Stimulated activated CD8-positive, alpha-beta memory T cell treated with anti-CD3 and anti-CD28 coated beads, Interleukin-4, amount 100 ng/mL, for 48 hours (primary cell): ENCODE data around the gene ZNF587.
A peak's percentile ranks its signal among the peaks of the same experiment; 100 is the strongest.
"Not testable (repeated sequence)": the region's sequence is repeated elsewhere in the genome, so short reads cannot be mapped to it uniquely, and the experiment has no call there.

Source experiments
- DNase-seq: peaks from one replicate; pipeline ENCODE4 v3.0.0-alpha.2; 2020

The ZNF587 gene

DNA sequence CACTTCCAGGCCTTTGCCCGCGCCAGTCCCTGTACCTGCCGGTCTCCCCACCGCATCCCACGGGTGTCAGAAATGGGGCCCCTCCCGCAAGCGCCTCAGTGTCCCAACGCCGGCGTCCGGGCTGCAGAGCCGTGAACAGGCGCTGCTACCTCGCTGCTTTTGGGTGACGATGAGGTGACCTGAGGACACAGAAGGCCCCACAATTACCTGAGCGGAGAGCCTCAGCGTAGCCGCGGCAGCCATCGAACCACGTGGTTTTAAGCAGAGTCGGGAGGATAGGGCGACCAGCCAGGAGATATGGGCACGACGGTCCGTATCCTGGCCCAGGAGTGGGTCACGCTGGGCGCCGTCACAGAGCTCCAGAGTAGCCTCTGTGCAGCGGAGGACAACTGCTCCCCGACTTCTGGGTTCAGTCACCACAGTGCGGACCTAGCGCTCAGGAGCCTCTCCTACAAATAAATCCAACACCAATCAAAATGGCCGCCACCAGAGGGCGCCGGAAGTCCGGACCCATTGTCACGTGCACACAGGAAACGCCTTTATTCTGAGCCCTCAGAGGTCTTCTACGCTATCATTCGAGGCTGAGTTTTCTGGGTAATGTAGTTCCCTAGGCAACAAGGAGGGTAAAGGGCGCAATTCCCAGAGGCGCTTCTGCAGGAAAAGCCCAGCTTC, 39.0 kb downstream of the ZNF587 start, which contains the start of gene ZNF814:
Gene ZNF814 (minus strand): TSS at position 478 of the 672 bp plus-strand sequence. CDS start 235 bp downstream, at position 243.
- DNase-seq, result peak; percentile 88

DNA sequence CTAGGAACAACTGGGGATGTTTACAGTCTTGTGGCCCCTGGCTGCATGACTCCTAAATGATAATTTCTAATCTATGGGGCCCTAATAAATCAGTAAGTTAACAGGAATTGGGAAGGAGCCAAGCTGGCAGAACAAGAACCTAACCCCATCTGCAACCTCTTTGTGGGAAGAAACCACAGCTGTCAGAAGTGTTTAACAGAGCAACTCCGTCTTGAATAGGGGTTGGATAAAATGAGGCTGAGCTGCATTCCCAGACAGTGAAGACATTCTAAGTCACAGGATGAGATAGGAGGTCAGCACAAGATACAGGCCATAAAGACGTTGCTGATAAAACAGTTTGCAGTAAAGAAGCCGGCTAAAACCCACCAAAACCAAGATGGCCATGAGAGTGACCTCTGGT, 41.0 kb downstream of the ZNF587 start:
- not testable (repeated sequence) for DNase-seq

DNA sequence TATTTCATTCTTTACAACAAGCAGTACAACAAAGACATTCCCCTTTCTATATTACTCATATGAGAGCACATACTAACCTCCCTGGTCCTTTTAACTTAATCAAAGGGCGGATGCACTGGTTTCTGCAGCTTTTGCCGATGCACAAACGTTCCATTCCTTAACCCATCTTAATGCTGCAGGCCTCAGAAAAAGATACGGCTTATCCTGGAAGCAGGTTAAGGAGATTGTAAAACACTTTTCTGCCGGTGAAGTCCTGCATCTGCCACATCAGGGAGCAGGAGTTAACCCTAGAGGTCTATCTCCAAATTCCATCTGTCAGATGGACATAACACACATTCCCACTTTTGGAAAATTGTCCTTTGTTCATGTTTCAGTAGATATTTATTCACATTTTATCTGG, 50.7 kb downstream of the ZNF587 start:
- no peak for DNase-seq

DNA sequence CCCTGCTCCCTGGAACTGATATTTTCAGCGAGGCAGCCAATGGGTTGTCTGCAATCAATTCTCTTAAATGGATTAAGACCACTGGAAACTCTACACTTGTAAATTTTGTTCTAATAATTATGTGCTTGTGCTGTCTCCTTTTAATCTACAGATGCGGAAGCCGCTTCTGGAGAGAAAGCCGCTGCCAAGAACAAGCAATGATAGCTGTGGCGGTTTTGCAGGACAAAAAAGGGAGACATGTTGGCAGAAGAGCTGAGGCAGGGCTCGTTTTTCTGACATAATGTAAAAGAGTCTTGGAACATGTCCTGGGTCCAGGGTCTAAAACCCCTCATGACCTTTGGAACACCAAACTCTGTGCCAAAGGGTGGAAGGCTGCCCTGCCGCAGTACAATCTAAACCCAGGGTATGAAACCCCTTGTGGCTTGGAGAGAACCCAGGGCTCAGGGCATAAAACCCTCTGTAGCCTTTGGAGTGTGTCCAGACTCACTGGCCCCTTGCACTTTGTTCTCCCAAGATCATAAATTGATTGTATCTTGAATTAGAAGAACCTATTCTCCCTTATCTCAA, 54.0 kb downstream of the ZNF587 start:
- DNase-seq, result no peak

DNA sequence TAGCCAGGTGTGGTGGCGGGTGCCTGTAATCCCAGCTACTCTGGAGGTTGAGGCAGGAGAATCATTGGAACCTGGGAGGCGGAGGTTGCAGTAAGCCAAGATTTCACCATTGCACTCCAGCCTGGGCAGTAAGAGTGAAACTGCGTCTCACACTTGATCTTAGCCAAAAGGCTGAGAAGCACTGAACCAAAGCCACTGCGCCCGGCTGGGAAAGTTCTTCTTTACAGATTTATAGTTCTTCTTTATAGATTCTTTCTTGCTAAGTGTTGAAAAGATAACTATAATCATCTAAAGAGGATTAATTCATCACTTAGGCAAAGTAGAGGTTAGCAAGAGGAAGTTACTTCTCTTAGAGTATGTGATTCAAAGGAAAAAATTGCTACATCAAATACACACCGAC, 55.6 kb downstream of the ZNF587 start:
- no peak for DNase-seq

DNA sequence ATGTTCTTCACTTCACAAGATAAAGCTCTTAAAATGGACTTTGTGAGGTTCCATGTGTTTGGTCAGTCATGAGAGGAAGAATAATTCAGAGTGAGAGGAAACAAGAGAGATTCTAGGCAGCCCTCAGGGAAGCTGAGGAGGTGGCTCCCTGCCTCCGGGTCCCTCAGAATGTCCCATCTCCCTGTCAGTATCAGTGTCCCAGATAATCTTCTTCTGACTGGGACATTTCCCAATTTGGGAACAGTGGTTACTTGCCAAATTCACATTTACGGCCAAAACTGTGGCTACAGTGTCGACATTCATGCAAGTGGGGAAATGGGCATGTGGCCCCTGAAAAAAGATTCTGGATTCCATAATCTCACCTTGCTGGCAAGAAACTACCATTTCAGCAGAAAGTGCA, 57.7 kb downstream of the ZNF587 start:
- DNase-seq, result no peak

DNA sequence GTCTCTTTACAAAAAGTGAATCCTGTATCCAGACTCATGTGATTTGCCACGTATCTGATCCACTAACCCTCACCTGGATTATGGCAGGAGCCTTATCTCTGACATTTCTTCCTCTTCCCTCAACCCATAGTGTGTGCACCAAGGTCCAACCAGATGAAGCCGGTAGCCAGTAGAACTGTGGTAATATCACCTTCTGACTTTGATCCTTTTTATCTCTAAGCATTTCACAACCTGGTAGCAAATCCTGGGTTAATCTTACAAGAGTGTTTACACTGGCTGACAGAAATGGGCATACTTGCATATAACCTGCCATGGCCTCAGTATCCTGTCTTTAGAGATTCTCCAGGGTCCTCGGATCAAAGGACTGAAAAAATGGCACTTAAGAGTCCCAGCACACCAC, 64.9 kb downstream of the ZNF587 start:
- no peak for DNase-seq
